ENCODE measurements around the gene RAMP3.

GRCh38 chr7:45157286-45157652 is 322 bp upstream of the RAMP3 start:
- TF ChIP-seq, protein P1, sequence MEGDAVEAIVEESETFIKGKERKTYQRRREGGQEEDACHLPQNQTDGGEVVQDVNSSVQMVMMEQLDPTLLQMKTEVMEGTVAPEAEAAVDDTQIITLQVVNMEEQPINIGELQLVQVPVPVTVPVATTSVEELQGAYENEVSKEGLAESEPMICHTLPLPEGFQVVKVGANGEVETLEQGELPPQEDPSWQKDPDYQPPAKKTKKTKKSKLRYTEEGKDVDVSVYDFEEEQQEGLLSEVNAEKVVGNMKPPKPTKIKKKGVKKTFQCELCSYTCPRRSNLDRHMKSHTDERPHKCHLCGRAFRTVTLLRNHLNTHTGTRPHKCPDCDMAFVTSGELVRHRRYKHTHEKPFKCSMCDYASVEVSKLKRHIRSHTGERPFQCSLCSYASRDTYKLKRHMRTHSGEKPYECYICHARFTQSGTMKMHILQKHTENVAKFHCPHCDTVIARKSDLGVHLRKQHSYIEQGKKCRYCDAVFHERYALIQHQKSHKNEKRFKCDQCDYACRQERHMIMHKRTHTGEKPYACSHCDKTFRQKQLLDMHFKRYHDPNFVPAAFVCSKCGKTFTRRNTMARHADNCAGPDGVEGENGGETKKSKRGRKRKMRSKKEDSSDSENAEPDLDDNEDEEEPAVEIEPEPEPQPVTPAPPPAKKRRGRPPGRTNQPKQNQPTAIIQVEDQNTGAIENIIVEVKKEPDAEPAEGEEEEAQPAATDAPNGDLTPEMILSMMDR (IDR thresholded peaks at IDR 0.05; ENCODE audit: low read depth, low read length), result no peak
- TF ChIP-seq EZH2phosphoT487 (IDR thresholded peaks at IDR 0.05; ENCODE audit: low read depth), result no peak

All from OCI-LY3 (cell line).